DOHH2 (cell line): ENCODE data around the gene FCGBP.

Source experiments
- H3F3A ChIP-seq: fragments of 200-600 bp; sonication (generic), shearing (Covaris generic); 2 replicates; pipeline ENCODE4 v1.6.0; 2016; ENCODE audit warnings: antibody characterized with exemption, mild to moderate bottlenecking; ENCODE audit not compliant: control insufficient read depth, insufficient read depth
- H3K27ac ChIP-seq: fragments of 200-600 bp; sonication (generic); 2 replicates; pipeline ENCODE4 v1.5.1; 2014; ENCODE audit warnings: low read depth, mild to moderate bottlenecking, low read length, moderate library complexity
- H3K27me3 ChIP-seq: fragments of 200-600 bp; sonication (generic); 2 replicates; pipeline ENCODE4 v1.6.1; 2014; ENCODE audit warnings: mild to moderate bottlenecking, low read length, mixed read lengths; ENCODE audit not compliant: control insufficient read depth
- H3K36me3 ChIP-seq: fragments of 200-600 bp; sonication (generic); 2 replicates; pipeline ENCODE4 v1.6.1; 2014; ENCODE audit warnings: mild to moderate bottlenecking, low read length, moderate library complexity, mixed read lengths; ENCODE audit not compliant: control insufficient read depth
- H3K4me1 ChIP-seq: fragments of 200-600 bp; sonication (generic); 2 replicates; pipeline ENCODE4 v1.6.1; 2014; ENCODE audit warnings: mild to moderate bottlenecking, low read length, mixed read lengths; ENCODE audit not compliant: control insufficient read depth
- H3K4me2 ChIP-seq: fragments of 200-600 bp; sonication (generic); 2 replicates; pipeline ENCODE4 v1.6.0; 2014; ENCODE audit warnings: mild to moderate bottlenecking, low read length, moderate library complexity
- H3K4me3 ChIP-seq: fragments of 200-600 bp; sonication (generic); 2 replicates; pipeline ENCODE4 v1.5.1; 2014; ENCODE audit warnings: mild to moderate bottlenecking, low read length, mixed read lengths
- H3K79me2 ChIP-seq: fragments of 200-600 bp; sonication (generic); 2 replicates; pipeline ENCODE4 v1.6.1; 2014; ENCODE audit warnings: mild to moderate bottlenecking, low read length, mixed read lengths; ENCODE audit not compliant: control insufficient read depth
- H3K9me2 ChIP-seq: fragments of 200-600 bp; sonication (generic); replicated peaks from 2 replicates; pipeline ENCODE4 v1.6.1; 2014; ENCODE audit warnings: mild to moderate bottlenecking, low read length, mixed read lengths; ENCODE audit not compliant: control insufficient read depth
- H3K9me3 ChIP-seq: fragments of 200-600 bp; sonication (generic); 2 replicates; pipeline ENCODE4 v1.6.1; 2014; ENCODE audit warnings: antibody characterized with exemption, low read length, mixed read lengths; ENCODE audit not compliant: control insufficient read depth, insufficient read depth
- H4K20me1 ChIP-seq: fragments of 200-600 bp; sonication (generic); 2 replicates; pipeline ENCODE4 v1.6.0; 2014; ENCODE audit warnings: low read depth, mild to moderate bottlenecking, antibody characterized with exemption, low read length, moderate library complexity; ENCODE audit not compliant: control insufficient read depth, insufficient read depth
- EZH2phosphoT487 ChIP-seq: fragments of 200-600 bp; sonication (generic); IDR thresholded peaks from 2 replicates; pipeline ENCODE4 v1.6.1; 2017; ENCODE audit warnings: borderline replicate concordance, mild to moderate bottlenecking, antibody characterized with exemption, low read length, moderate library complexity, mixed read lengths
- TF ChIP-seq, protein P1 (sequence below): fragments of 200-600 bp; sonication (generic); IDR thresholded peaks from one replicate; pipeline ENCODE4 v1.5.1; 2014; ENCODE audit warnings: antibody characterized with exemption, mild to moderate bottlenecking, low read depth, low read length; ENCODE audit not compliant: poor library complexity, severe bottlenecking

Gene FCGBP

DNA sequence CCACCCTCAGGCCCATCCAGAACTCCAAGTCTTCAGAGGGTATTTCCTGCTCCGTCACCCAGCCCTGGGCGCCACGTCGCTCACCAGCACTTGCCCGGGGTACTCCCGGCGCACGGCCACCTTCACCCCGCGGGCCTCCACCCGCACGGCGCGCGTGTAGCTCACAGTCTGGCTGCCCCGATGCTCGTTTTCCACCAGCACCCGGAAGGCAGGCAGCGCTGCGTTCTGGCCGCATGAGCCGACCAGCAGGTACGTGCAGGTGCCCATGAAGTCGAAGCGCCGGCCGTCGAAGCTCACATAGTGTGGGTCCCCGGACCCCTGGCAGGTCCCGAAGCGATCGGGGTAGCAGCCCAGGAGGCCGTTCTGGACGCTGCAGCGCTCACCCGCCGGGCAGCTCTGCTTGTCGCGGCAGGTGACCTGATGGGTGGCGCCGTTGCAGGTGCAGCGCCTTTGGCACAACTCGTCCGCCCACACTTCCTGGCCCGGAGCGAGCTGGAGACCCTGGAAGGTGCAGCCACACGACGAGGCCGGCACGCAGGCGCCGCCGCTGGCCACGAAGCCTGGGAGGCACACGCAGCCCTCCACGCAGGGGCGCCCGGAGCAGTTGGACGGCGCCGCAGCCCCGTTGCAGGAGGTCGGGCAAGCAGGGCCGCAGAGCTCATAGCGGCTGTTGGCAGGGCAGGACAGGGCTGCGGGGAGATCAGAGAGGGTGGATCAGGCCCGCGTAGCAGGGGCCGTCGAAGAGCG, 19.2 kb downstream of the FCGBP start:
- H3K4me2 ChIP-seq = no peak overlapping the region
- no peaks in the 10 kb centered on the region for H3F3A ChIP-seq
- H3K9me3 ChIP-seq = no peaks in the 10 kb centered on the region
- no peak for TF ChIP-seq EZH2phosphoT487
- TF ChIP-seq, protein P1, sequence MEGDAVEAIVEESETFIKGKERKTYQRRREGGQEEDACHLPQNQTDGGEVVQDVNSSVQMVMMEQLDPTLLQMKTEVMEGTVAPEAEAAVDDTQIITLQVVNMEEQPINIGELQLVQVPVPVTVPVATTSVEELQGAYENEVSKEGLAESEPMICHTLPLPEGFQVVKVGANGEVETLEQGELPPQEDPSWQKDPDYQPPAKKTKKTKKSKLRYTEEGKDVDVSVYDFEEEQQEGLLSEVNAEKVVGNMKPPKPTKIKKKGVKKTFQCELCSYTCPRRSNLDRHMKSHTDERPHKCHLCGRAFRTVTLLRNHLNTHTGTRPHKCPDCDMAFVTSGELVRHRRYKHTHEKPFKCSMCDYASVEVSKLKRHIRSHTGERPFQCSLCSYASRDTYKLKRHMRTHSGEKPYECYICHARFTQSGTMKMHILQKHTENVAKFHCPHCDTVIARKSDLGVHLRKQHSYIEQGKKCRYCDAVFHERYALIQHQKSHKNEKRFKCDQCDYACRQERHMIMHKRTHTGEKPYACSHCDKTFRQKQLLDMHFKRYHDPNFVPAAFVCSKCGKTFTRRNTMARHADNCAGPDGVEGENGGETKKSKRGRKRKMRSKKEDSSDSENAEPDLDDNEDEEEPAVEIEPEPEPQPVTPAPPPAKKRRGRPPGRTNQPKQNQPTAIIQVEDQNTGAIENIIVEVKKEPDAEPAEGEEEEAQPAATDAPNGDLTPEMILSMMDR = no peak
- no peak overlapping the region for H3K4me3 ChIP-seq
- H3K4me1 ChIP-seq = no peaks in the 10 kb centered on the region
- no peaks in the 10 kb centered on the region for H3K36me3 ChIP-seq
- H4K20me1 ChIP-seq = no peaks in the 10 kb centered on the region
- H3K27me3 ChIP-seq = no peaks in the 10 kb centered on the region
- H3K9me2 ChIP-seq = no peaks in the 10 kb centered on the region
- H3K27ac ChIP-seq = no peak overlapping the region
- no peaks in the 10 kb centered on the region for H3K79me2 ChIP-seq

DNA sequence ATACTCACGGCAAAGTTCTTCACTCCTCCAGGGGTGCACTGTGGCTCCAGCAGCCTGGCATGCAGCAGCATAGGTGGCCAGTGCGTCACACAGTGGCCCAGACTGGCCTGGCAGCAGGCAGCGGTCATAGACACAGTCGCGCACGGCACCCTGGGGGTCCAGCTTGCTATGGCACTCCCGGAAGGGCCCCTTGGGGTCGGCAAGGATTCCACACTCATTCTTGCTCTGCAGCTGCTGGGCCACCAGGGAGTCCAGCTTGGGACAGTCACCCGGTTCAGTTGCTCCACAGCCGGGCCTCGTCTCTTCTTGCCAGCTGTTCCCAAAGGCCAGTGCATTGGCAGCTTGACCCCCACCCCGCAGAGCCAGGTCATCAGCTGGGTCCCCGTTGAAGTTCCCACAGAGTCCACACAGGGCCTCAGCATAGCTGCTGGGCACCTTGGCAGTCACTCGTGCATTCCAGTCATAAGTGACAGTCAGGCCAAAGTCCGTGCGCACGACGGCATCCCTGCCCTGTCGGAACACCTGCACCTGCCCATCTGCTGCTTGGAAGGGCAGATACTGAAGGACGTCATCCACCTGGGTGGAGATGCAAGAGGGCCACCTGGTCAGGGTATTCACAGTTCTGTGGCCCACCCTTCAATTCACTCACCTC, 20.6 kb downstream of the FCGBP start:
- no peak for TF ChIP-seq EZH2phosphoT487
- TF ChIP-seq, protein P1 = no peak
- no peaks in the 10 kb centered on the region for H3K9me3 ChIP-seq

DNA sequence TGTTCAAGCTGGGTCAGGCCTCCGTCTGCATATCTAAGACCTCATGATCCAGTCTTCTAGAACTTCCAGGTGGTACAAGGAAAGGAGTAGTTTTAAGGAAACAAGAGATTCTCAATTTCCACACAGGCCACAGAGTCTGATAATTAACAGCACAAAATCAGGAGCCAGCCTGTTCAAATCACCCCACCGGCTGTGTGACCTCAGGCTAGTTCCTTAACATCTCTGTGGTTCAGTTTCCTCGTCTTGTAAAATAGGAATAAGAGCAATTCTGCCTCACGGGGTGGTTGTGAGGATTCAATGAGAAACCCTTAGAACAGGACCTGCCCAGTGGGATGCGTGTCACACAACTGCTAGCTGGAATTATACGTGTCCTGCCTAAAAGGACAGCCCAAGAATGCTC, 25.6 kb downstream of the FCGBP start:
- Histone ChIP-seq H3K79me2 (no peaks in the 10 kb centered on the region), H3K36me3 (no peaks in the 10 kb centered on the region), H3K27me3 (no peaks in the 10 kb centered on the region), H3F3A (no peaks in the 10 kb centered on the region), H3K9me3 (no peaks in the 10 kb centered on the region), H3K27ac (no peak overlapping the region), H3K4me3 (no peak overlapping the region), H4K20me1 (no peaks in the 10 kb centered on the region), H3K4me2 (no peak overlapping the region), H3K9me2 (no peaks in the 10 kb centered on the region), H3K4me1 (0 out of 2 replicates have a peak, but pooled peaks cover 3% of the 10 kb centered on the region)
- TF ChIP-seq, protein P1 = no peak
- TF ChIP-seq EZH2phosphoT487 = no peak

More for the DNA sequence above, 20.6 kb downstream of the FCGBP start:
- H3K27me3 ChIP-seq = no peaks in the 10 kb centered on the region
- no peak overlapping the region for H3K27ac ChIP-seq
- no peaks in the 10 kb centered on the region for H3K79me2 ChIP-seq
- H3K4me3 ChIP-seq = no peak overlapping the region
- H3K4me2 ChIP-seq = no peak overlapping the region
- no peaks in the 10 kb centered on the region for H3F3A ChIP-seq
- H4K20me1 ChIP-seq = no peaks in the 10 kb centered on the region
- H3K9me2 ChIP-seq = no peaks in the 10 kb centered on the region
- no peaks in the 10 kb centered on the region for H3K36me3 ChIP-seq
- no peaks in the 10 kb centered on the region for H3K4me1 ChIP-seq
